Endothelial cell (in vitro differentiated cells): ENCODE measurements around the gene RPH3AL. TPM values are rescaled to one million over a fixed set of nuclear protein-coding genes. Genes with fewer than 3 reads are reported as not detected.

ENCODE experiments used
- DNase-seq: peaks from one replicate; pipeline ENCODE4 v3.0.0; 2021; ENCODE audit warnings: low spot score
- H3K27ac Mint-ChIP-seq: one replicate; pipeline ENCODE4 v1.8.0; 2021; ENCODE audit warnings: mixed read lengths, inconsistent platforms; ENCODE audit not compliant: unreplicated experiment
- H3K27me3 Mint-ChIP-seq: one replicate; pipeline ENCODE4 v1.8.0; 2021; ENCODE audit warnings: mild to moderate bottlenecking, moderate library complexity, mixed read lengths, inconsistent platforms; ENCODE audit not compliant: unreplicated experiment
- H3K36me3 Mint-ChIP-seq: one replicate; pipeline ENCODE4 v1.8.0; 2021; ENCODE audit warnings: mild to moderate bottlenecking, low read depth, mixed read lengths, inconsistent platforms; ENCODE audit not compliant: unreplicated experiment
- H3K4me1 Mint-ChIP-seq: one replicate; pipeline ENCODE4 v1.8.0; 2021; ENCODE audit warnings: mild to moderate bottlenecking, mixed read lengths, inconsistent platforms; ENCODE audit not compliant: unreplicated experiment
- H3K4me3 Mint-ChIP-seq: one replicate; pipeline ENCODE4 v1.8.0; 2021; ENCODE audit warnings: mild to moderate bottlenecking, mixed read lengths, inconsistent platforms; ENCODE audit not compliant: unreplicated experiment
- H3K9me3 Mint-ChIP-seq: one replicate; pipeline ENCODE4 v1.8.0; 2021; ENCODE audit warnings: mixed read lengths, inconsistent platforms; ENCODE audit not compliant: unreplicated experiment
- total RNA-seq: library from RNA; stranded (reverse); fragmentation: NEBNext Ultra II Directional; extraction: Animal tissue kit (Norgen Biotek cat#: 25700); gene quantifications from one replicate; pipeline ENCODE4 v1.2.1, GENCODE V29; 2021; ENCODE audit not compliant: unreplicated experiment
- TF ChIP-seq, protein P1 (sequence below): fragments of 200-600 bp; sonication (generic); IDR thresholded peaks from one replicate; pipeline ENCODE4 v1.5.0; 2021; ENCODE audit warnings: antibody characterized with exemption; ENCODE audit not compliant: unreplicated experiment

The RPH3AL gene
- total RNA-seq, 1 donor from 2014 or later = 3.4 TPM

DNA sequence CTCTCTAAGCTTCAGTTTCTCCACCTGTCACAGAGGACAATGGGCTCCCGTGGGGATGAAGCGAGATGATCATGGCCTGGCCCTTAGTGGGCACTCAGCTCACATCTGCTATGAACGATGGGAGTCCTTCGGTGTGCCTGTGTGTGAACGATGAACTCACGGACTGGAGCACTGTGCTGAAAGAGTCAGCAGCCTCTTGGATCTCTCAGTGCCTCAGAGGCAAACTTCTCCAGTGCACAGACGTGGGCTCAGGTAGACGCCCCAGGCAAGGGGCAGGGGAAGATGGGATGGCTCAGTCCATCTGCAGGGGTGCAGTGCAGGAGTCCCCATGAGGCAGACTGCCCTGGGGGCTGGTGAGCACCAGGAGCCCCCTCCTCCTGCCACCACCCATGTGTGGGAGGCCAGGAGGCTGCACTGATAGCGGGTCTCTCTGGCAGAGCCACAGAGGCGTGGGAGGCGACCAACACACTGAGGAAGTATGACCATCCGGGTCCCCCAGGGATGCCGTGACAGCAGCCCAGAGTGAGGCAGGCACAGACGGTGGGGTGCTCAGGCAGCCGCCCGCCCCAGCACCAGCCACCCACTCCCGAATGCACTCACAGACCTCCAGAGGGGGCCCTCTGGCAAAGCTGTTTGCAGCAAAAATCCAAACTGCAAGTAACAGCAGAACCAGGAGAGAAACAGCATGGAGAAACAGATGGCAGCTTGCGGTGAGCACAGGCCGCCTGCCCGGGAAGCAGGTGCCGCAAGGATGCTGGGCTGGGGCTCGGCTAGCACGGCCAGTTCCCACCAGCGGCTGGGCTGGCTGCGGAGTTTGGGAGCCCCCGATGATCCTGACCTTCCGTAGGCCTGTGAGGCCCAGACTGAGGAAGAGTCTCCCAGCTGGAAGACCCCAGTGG is 82.7 kb downstream of the RPH3AL start:
- no peak for DNase-seq
- no peak overlapping the region for H3K27ac Mint-ChIP-seq
- no peaks in the 10 kb centered on the region for H3K4me1 Mint-ChIP-seq
- no peaks in the 10 kb centered on the region for H3K9me3 Mint-ChIP-seq
- H3K4me3 Mint-ChIP-seq = no peak overlapping the region
- no peaks in the 10 kb centered on the region for H3K36me3 Mint-ChIP-seq
- TF ChIP-seq, protein P1, sequence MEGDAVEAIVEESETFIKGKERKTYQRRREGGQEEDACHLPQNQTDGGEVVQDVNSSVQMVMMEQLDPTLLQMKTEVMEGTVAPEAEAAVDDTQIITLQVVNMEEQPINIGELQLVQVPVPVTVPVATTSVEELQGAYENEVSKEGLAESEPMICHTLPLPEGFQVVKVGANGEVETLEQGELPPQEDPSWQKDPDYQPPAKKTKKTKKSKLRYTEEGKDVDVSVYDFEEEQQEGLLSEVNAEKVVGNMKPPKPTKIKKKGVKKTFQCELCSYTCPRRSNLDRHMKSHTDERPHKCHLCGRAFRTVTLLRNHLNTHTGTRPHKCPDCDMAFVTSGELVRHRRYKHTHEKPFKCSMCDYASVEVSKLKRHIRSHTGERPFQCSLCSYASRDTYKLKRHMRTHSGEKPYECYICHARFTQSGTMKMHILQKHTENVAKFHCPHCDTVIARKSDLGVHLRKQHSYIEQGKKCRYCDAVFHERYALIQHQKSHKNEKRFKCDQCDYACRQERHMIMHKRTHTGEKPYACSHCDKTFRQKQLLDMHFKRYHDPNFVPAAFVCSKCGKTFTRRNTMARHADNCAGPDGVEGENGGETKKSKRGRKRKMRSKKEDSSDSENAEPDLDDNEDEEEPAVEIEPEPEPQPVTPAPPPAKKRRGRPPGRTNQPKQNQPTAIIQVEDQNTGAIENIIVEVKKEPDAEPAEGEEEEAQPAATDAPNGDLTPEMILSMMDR = no peak
- peaks cover 1% of the 10 kb centered on the region for H3K27me3 Mint-ChIP-seq

DNA sequence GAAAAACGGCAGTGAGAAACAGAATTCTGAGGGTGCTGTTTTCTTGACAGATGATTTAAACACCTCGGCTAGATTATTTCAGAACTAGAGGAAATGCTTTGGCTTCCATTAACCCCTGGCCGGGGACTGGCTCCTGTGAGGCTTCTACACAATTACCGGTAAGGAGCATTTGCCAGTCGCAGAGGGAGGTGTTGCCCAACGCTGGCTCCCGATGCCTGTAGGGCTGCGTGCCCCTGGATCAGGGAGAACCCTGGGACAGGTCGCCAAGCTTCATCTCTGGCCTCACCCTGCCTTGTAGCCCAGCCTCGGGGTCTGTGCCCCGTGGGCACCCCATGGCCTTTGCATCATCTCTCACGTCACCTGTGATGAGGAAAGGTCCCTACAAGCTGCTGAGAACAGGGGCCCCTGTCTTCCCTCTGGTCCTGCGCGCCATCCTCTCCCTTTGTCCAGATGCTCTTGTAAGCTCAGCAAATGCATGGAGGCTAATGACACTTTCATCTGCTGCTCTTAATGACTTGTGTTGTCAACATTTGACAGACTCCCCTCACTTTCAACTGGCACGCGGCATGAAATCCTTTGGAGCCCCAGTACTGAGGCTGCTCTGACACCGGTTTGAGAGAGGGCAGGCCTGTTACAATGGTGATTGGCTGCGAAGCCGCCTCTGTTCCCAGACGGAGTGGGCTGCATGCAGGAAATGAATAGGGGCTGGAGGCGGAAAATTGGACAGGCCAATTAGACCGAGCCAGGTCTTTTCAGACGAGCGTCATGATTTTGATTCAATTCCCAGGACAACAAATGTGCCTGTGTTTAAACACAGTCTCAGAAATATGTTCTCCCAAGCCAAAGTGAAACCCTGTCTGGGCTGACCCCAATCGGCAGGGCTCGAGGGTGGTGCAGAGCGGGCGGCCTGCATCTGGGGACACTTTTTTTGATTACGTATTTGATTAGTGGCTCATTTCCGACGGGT is 85.6 kb downstream of the RPH3AL start:
- no peak overlapping the region for H3K27ac Mint-ChIP-seq
- peaks cover 5% of the 10 kb centered on the region for H3K9me3 Mint-ChIP-seq
- TF ChIP-seq, protein P1 = no peak
- peaks cover 13% of the 10 kb centered on the region for H3K36me3 Mint-ChIP-seq
- no peak for DNase-seq
- H3K4me3 Mint-ChIP-seq = peak overlapping the region; percentile 17
- peaks cover 1% of the 10 kb centered on the region for H3K27me3 Mint-ChIP-seq
- no peaks in the 10 kb centered on the region for H3K4me1 Mint-ChIP-seq

GRCh38 chr17:266219-266618 is 86.4 kb downstream of the RPH3AL start:
- H3K4me3 Mint-ChIP-seq = no peak overlapping the region
- peaks cover 5% of the 10 kb centered on the region for H3K9me3 Mint-ChIP-seq
- H3K4me1 Mint-ChIP-seq = no peaks in the 10 kb centered on the region
- DNase-seq = no peak
- TF ChIP-seq, protein P1 = no peak
- peaks cover 19% of the 10 kb centered on the region for H3K36me3 Mint-ChIP-seq
- H3K27me3 Mint-ChIP-seq = peaks cover 1% of the 10 kb centered on the region
- no peak overlapping the region for H3K27ac Mint-ChIP-seq

DNA sequence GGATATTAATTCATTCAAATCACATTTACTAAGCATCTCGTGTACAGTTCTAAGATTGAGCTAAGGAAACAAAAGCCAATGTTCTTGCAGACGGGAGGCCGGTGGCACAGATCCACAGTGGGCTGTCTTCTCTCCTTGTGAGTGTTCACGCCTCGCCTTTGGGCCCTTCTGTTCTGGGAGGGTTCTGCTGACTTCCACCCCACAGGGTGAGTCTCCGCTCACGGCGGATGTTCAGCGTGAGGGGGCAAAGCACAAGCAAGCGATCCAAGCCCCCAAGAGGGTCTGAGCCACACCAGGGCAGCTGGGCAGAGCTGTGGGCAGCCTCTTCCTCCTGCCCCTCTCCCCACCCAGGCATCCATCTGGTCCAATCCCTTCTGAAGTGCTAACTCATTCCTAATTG is 86.9 kb downstream of the RPH3AL start:
- no peak for DNase-seq
- TF ChIP-seq, protein P1 = no peak
- Mint-ChIP-seq H3K9me3 (peaks cover 5% of the 10 kb centered on the region), H3K4me3 (no peak overlapping the region), H3K27ac (no peak overlapping the region), H3K36me3 (peaks cover 19% of the 10 kb centered on the region), H3K4me1 (no peaks in the 10 kb centered on the region), H3K27me3 (peaks cover 4% of the 10 kb centered on the region)
